Pancreas (tissue), 10 donors: ENCODE results near the gene MMP7. TPM values are rescaled to one million over a fixed set of nuclear protein-coding genes. Genes with fewer than 3 reads are reported as not detected.

Experiments
- ATAC-seq, 4 donors: fragments of 200-7000 bp; cut with Tn5 transposase; one replicate each; pipeline versions ENCODE4 v1.8.0 to v1.9.1; 2020; ENCODE audit warnings: mild to moderate bottlenecking in 4 of 4, moderate library complexity in 4 of 4
- DNase-seq, 6 donors: peaks; one replicate each; pipeline ENCODE4 v3.0.0-alpha.2; 2020
- FAIRE-seq: peaks from 2 replicates; lab custom pipeline; 2012; peaks lifted over from hg19 to GRCh38; lab: Jason Lieb, UNC
- H3K27ac ChIP-seq, 4 donors: fragments of 200-600 bp; sonication (generic); 1 replicate in 3 of 4; 2 replicates in 1 of 4; pipeline versions ENCODE4 v1.5.0 to v1.8.0; 2020
- H3K27me3 ChIP-seq, 4 donors: fragments of 200-600 bp; one replicate each; pipeline ENCODE4 v1.8.0; 2021
- H3K36me3 ChIP-seq, 3 donors: fragments of 200-600 bp; sonication (generic) in 1 of 3; one replicate each; pipeline versions ENCODE4 v1.5.0 to v1.8.0; 2020 to 2021
- H3K4me1 ChIP-seq, 3 donors: fragments of 200-600 bp; one replicate each; pipeline ENCODE4 v1.8.0; 2021
- H3K4me3 ChIP-seq, 4 donors: fragments of 200-600 bp; sonication (generic) in 2 of 4; one replicate each; pipeline versions ENCODE4 v1.5.0 to v1.8.0; 2020 to 2021
- H3K9me3 ChIP-seq, 4 donors: fragments of 200-600 bp; one replicate each; pipeline ENCODE4 v1.8.0; 2021
- CTCF ChIP-seq, 4 donors: fragments of 200-600 bp; sonication (generic) in 3 of 4; IDR thresholded peaks; one replicate each; pipeline versions ENCODE4 v1.5.0 to v1.8.0; 2021; ENCODE audit warnings: antibody characterized with exemption in 4 of 4
- WGBS, 2 donors: extraction: QIAGEN DNeasy Blood & Tissue Kit; methylation state at CpG; one replicate each; pipeline ENCODE4 v1.1.7; 2013; 5-methylcytosine and 5-hydroxymethylcytosine counted together
- intact Hi-C, 3 donors: fragments of 100-400 bp; cut with DNase I; formaldehyde crosslinking; loops; one replicate each; pipeline versions ENCODE4 v1.11.1 to v1.14.2; 2022
- polyA plus RNA-seq, 2 donors: library from polyadenylated mRNA; stranded (reverse); fragments of 200-250 nt; gene quantifications; one replicate each; pipeline ENCODE4 v1.2.3, GENCODE V29; 2013
- total RNA-seq, 6 donors: library from RNA; stranded (reverse); fragmentation: NEBNext Ultra II Directional in 4 of 6; extraction: Animal tissue kit (Norgen Biotek cat#: 25700) in 4 of 6; gene quantifications; one replicate each; pipeline versions ENCODE4 v1.2.1 to v1.2.4, GENCODE V29; 2021 to 2023
- donor health status: healthy with polysubstance abuse.
- donor health status: DM: no; HTN: no; CAD: no; lungs with moderate emphysema.
- donor health status: DM: no; HTN: no; CAD: no.
- donor health status: control.
- donor health status: control.
- donor health status: Bipolar disorder and iron deficiency.
- donor health status: DM: yes; HTN: yes; CAD: no.
- donor health status: DM: no; HTN: no; CAD: no.
- donor health status: DM: no; HTN: no; CAD: no.
- donor health status: DM: yes; HTN: yes; CAD: no.

The MMP7 gene
- total and polyA plus RNA-seq, 8 donors, result 13.5 to 751 (median 36.0) TPM

- FAIRE-seq, result no peak
Observed at GRCh38 chr11:102523189-102523570, 7.4 kb downstream of the MMP7 start.

GRCh38 chr11:102522312-102523188 lies 8.0 kb downstream of the MMP7 start:
- ATAC-seq, result no peak
- no peaks in the 10 kb centered on the region for H3K4me1 ChIP-seq
- H3K9me3 ChIP-seq, result no peaks in the 10 kb centered on the region
- no peaks in the 10 kb centered on the region for H3K27me3 ChIP-seq
- FAIRE-seq, result no peak
- no peak for DNase-seq
- H3K36me3 ChIP-seq, result no peaks in the 10 kb centered on the region
- intact Hi-C loops, result no loop called here
- H3K4me3 ChIP-seq, result no peak overlapping the region
- H3K27ac ChIP-seq, result no peak overlapping the region
- WGBS, 2 donors, result 50 to 53% methylated on average over 5 of the region's 5 CpGs
- no peak for TF ChIP-seq CTCF (IDR thresholded peaks at IDR 0.05)

More at GRCh38 chr11:102523189-102523570, 7.4 kb downstream of the MMP7 start:
- Histone ChIP-seq H3K4me1 (no peaks in the 10 kb centered on the region), H3K36me3 (no peaks in the 10 kb centered on the region), H3K27me3 (no peaks in the 10 kb centered on the region), H3K9me3 (no peaks in the 10 kb centered on the region), H3K27ac (no peak overlapping the region), H3K4me3 (no peak overlapping the region)
- WGBS, 2 donors, result 64 to 71% methylated on average over 2 of the region's 2 CpGs
- DNase-seq, result no peak
- intact Hi-C loops, result no loop called here
- TF ChIP-seq CTCF (IDR thresholded peaks at IDR 0.05), result no peak
- no peak for ATAC-seq

GRCh38 chr11:102521121-102521520 lies 9.4 kb downstream of the MMP7 start:
- no peaks in the 10 kb centered on the region for H3K9me3 ChIP-seq
- no peak overlapping the region for H3K27ac ChIP-seq
- H3K27me3 ChIP-seq, result no peaks in the 10 kb centered on the region
- TF ChIP-seq CTCF (IDR thresholded peaks at IDR 0.05), result no peak
- H3K4me3 ChIP-seq, result no peak overlapping the region
- H3K36me3 ChIP-seq, result no peaks in the 10 kb centered on the region
- no peak for ATAC-seq
- no peak for FAIRE-seq
- H3K4me1 ChIP-seq, result no peaks in the 10 kb centered on the region
- 92 to 94% methylated on average over 10 of the region's 10 CpGs for WGBS, 2 donors
- no peak for DNase-seq
- intact Hi-C loops, result no loop called here

DNA sequence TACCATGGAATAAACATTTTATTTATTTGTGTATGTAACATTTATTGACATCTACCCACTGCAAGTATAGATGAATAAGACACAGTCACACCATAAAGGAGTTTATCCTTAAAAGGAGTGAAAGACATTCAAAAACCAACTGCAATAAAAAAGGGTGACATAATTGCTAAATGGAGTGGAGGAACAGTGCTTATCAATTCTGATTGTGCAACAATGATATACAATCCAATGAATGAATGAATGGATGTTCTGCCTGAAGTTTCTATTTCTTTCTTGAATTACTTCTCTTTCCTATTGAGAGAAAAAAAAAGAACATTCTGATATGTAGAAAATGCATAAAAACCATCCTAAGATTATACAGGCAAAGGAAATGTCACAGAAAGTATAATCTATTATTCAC lies 10.0 kb downstream of the MMP7 start:
- H3K9me3 ChIP-seq, result no peaks in the 10 kb centered on the region
- ATAC-seq (no peak), FAIRE-seq (no peak), DNase-seq (no peak)
- no peak overlapping the region for H3K4me3 ChIP-seq
- H3K4me1 ChIP-seq, result no peaks in the 10 kb centered on the region
- no peak overlapping the region for H3K27ac ChIP-seq
- no peaks in the 10 kb centered on the region for H3K27me3 ChIP-seq
- no peaks in the 10 kb centered on the region for H3K36me3 ChIP-seq
- no peak for TF ChIP-seq CTCF (IDR thresholded peaks at IDR 0.05)
- intact Hi-C loops, result no loop called here
